H1 (cell line): ENCODE results near the gene CHST11. TPM values are rescaled to one million over a fixed set of nuclear protein-coding genes. Genes with fewer than 3 reads are reported as not detected.

Source experiments
- CTCF ChIA-PET: fragments of 300-600 bp; sonication (Branson Sonifier 250); formaldehyde crosslinking; loops from one replicate; lab custom pipeline; 2021; ENCODE audit not compliant: partially characterized antibody; lab: Charles Lee
- POLR2A ChIA-PET: fragments of 300-600 bp; sonication (Branson Sonifier 250); formaldehyde crosslinking; loops from one replicate; lab custom pipeline; 2021; ENCODE audit warnings: inconsistent platforms; ENCODE audit not compliant: partially characterized antibody; lab: Charles Lee
- DNase-seq, 2 experiments: peaks; one replicate each; pipeline versions ENCODE4 v3.0.0 to v3.0.0-alpha.2; 2010 to 2022; ENCODE audit warnings: low spot score in 2 of 2, low read depth in 1 of 2, mixed read lengths in 1 of 2
- FAIRE-seq: peaks from 2 replicates; lab custom pipeline; 2011; peaks lifted over from hg19 to GRCh38; lab: Jason Lieb, UNC
- H2AFZ ChIP-seq: 2 replicates; pipeline ENCODE4 v1.8.1; 2012; ENCODE audit warnings: low read length, inconsistent platforms
- H2AK5ac ChIP-seq: 2 replicates; pipeline ENCODE4 v1.6.1; 2013; ENCODE audit warnings: low read depth, low read length
- H2BK120ac ChIP-seq: replicated peaks from 2 replicates; pipeline ENCODE3; 2013; ENCODE audit warnings: low read depth, low read length, inconsistent platforms
- H2BK12ac ChIP-seq: 2 replicates; pipeline ENCODE4 v1.6.1; 2013; ENCODE audit warnings: low read depth, low read length
- H2BK15ac ChIP-seq: 2 replicates; pipeline ENCODE4 v1.6.1; 2013; ENCODE audit warnings: low read length
- H2BK20ac ChIP-seq: 2 replicates; pipeline ENCODE4 v1.6.1; 2013; ENCODE audit warnings: low read length
- H2BK5ac ChIP-seq: 2 replicates; pipeline ENCODE4 v1.6.1; 2013; ENCODE audit warnings: low read depth, low read length
- H3K14ac ChIP-seq: 2 replicates; pipeline ENCODE4 v1.6.1; 2013; ENCODE audit warnings: inconsistent platforms; ENCODE audit not compliant: insufficient read length
- H3K18ac ChIP-seq: 2 replicates; pipeline ENCODE4 v1.6.1; 2013; ENCODE audit warnings: low read length; ENCODE audit errors: extremely low read depth
- H3K23ac ChIP-seq: 2 replicates; pipeline ENCODE4 v1.6.1; 2013; ENCODE audit warnings: inconsistent platforms; ENCODE audit not compliant: insufficient read length
- H3K23me2 ChIP-seq: 2 replicates; pipeline ENCODE4 v1.6.1; 2013; ENCODE audit warnings: low read depth, low read length
- H3K27ac ChIP-seq: 2 replicates; pipeline ENCODE4 v1.6.1; 2011; ENCODE audit warnings: low read depth, low read length, inconsistent platforms
- H3K27me3 ChIP-seq, 4 experiments: replicated peaks in 1 of 4; 1 replicate in 1 of 4; 2 replicates in 3 of 4; pipeline versions ENCODE4 v1.6.1 to v1.8.1; 2011 to 2013; ENCODE audit warnings: low read length in 3 of 4, mild to moderate bottlenecking in 3 of 4, inconsistent platforms in 2 of 4, mixed read lengths in 2 of 4, moderate library complexity in 1 of 4; ENCODE audit not compliant: control insufficient read depth in 3 of 4, insufficient read depth in 3 of 4; ENCODE audit errors: extremely low read depth in 1 of 4
- H3K36me3 ChIP-seq, 4 experiments: 2 replicates each; pipeline versions ENCODE4 v1.6.1 to v1.8.1; 2011 to 2013; ENCODE audit warnings: mild to moderate bottlenecking in 4 of 4, low read length in 3 of 4, moderate library complexity in 2 of 4, control low read depth in 1 of 4, inconsistent platforms in 1 of 4; ENCODE audit not compliant: insufficient read depth in 4 of 4, control insufficient read depth in 2 of 4
- H3K4ac ChIP-seq: replicated peaks from 2 replicates; pipeline ENCODE3; 2013; ENCODE audit warnings: low read length, low read depth, mixed read lengths, inconsistent platforms; ENCODE audit not compliant: insufficient read length
- H3K4me1 ChIP-seq, 4 experiments: replicated peaks in 1 of 4; 1 replicate in 1 of 4; 2 replicates in 3 of 4; pipeline versions ENCODE4 v1.6.1 to v1.8.1; 2011 to 2013; ENCODE audit warnings: low read length in 3 of 4, inconsistent platforms in 2 of 4, mixed read lengths in 1 of 4; ENCODE audit not compliant: insufficient read depth in 4 of 4, control insufficient read depth in 3 of 4
- H3K4me2 ChIP-seq, 2 experiments: 2 replicates each; pipeline versions ENCODE4 v1.6.1 to v1.8.1; 2011 to 2013; ENCODE audit warnings: low read depth in 2 of 2, low read length in 2 of 2, control low read depth in 1 of 2, inconsistent platforms in 1 of 2, mild to moderate bottlenecking in 1 of 2; ENCODE audit not compliant: insufficient read depth in 1 of 2
- H3K4me3 ChIP-seq, 4 experiments: fragments of 200-600, 300-600 bp in 1 of 4; sonication (generic), shearing (Covaris generic), sonication (Bioruptor Twin) in 1 of 4; 2 replicates each; pipeline versions ENCODE4 v1.5.1 to v1.8.1; 2011 to 2016; ENCODE audit warnings: low read length in 4 of 4, low read depth in 3 of 4, control low read depth in 2 of 4, inconsistent platforms in 2 of 4, mild to moderate bottlenecking in 2 of 4, mixed read lengths in 1 of 4, moderate library complexity in 1 of 4; ENCODE audit not compliant: insufficient read depth in 2 of 4; ENCODE audit errors: extremely low read depth in 1 of 4
- H3K56ac ChIP-seq: replicated peaks from 2 replicates; pipeline ENCODE3; 2013; ENCODE audit warnings: low read depth, mild to moderate bottlenecking, mixed read lengths, low read length, inconsistent platforms; ENCODE audit not compliant: insufficient read length
- H3K79me1 ChIP-seq: 2 replicates; pipeline ENCODE4 v1.6.1; 2013; ENCODE audit warnings: low read depth, low read length, control low read depth
- H3K79me2 ChIP-seq, 2 experiments: 2 replicates each; pipeline versions ENCODE4 v1.6.1 to v1.8.1; 2012 to 2013; ENCODE audit warnings: low read length in 2 of 2, mild to moderate bottlenecking in 2 of 2, inconsistent platforms in 1 of 2; ENCODE audit not compliant: insufficient read depth in 2 of 2, control insufficient read depth in 1 of 2
- H3K9ac ChIP-seq, 4 experiments: replicated peaks in 1 of 4; 1 replicate in 1 of 4; 2 replicates in 3 of 4; pipeline versions ENCODE4 v1.6.1 to v1.8.1; 2011 to 2013; ENCODE audit warnings: low read depth in 3 of 4, low read length in 3 of 4, control low read depth in 2 of 4, mild to moderate bottlenecking in 2 of 4, moderate library complexity in 2 of 4, inconsistent platforms in 1 of 4; ENCODE audit errors: extremely low read depth in 1 of 4
- H3K9me3 ChIP-seq, 2 experiments: 2 replicates each; pipeline versions ENCODE4 v1.6.1 to v1.8.1; 2012 to 2013; ENCODE audit warnings: mild to moderate bottlenecking in 2 of 2, moderate library complexity in 2 of 2, control low read depth in 1 of 2, inconsistent platforms in 1 of 2, low read depth in 1 of 2, low read length in 1 of 2, mixed read lengths in 1 of 2; ENCODE audit not compliant: insufficient read depth in 2 of 2
- H4K20me1 ChIP-seq, 2 experiments: replicated peaks in 1 of 2; 2 replicates each; pipeline versions ENCODE3 to v1.8.1; 2011 to 2013; ENCODE audit warnings: inconsistent platforms in 2 of 2, low read length in 2 of 2, mild to moderate bottlenecking in 1 of 2; ENCODE audit not compliant: insufficient read depth in 2 of 2, control insufficient read depth in 1 of 2
- H4K5ac ChIP-seq: 2 replicates; pipeline ENCODE4 v1.6.1; 2013; ENCODE audit warnings: low read length, low read depth, mixed read lengths, inconsistent platforms; ENCODE audit not compliant: insufficient read length
- H4K8ac ChIP-seq: 2 replicates; pipeline ENCODE4 v1.8.0; 2013; ENCODE audit warnings: mild to moderate bottlenecking, moderate library complexity, low read length, inconsistent platforms; ENCODE audit not compliant: insufficient read depth; ENCODE audit errors: extremely low read depth
- H4K91ac ChIP-seq: replicated peaks from 2 replicates; pipeline ENCODE3; 2013; ENCODE audit warnings: low read length, mixed read lengths, inconsistent platforms; ENCODE audit not compliant: insufficient read length
- CEBPB ChIP-seq: IDR thresholded peaks from 2 replicates; pipeline ENCODE4 v1.6.1; 2012; ENCODE audit warnings: low read depth, low read length
- CHD1 ChIP-seq: IDR thresholded peaks from 2 replicates; pipeline ENCODE4 v1.6.1; 2012; ENCODE audit warnings: low read depth, low read length, improper control_type of control experiment
- WGBS, 2 experiments: shearing (Covaris generic) in 1 of 2; methylation state at CpG; one replicate each; pipeline versions ENCODE4 v1.1.6 to v1.1.7; 2013 to 2015; ENCODE audit warnings: low lambda C conversion rate in 2 of 2, mixed read lengths in 2 of 2, inconsistent platforms in 1 of 2, low coverage in 1 of 2, missing lambda C conversion rate in 1 of 2; ENCODE audit not compliant: insufficient replicate concordance in 2 of 2, insufficient coverage in 1 of 2, insufficient read length in 1 of 2; ENCODE audit errors: extremely low coverage in 1 of 2, missing lambda C conversion rate in 1 of 2; 5-methylcytosine and 5-hydroxymethylcytosine counted together
- polyA plus RNA-seq, 7 experiments: library from polyadenylated mRNA; depleted of rRNA in 3 of 7; stranded (reverse) in 5 of 7; unstranded in 2 of 7; fragments of >200 nt in 5 of 7; fragments of 200-250 nt in 2 of 7; gene quantifications; 1 replicate in 5 of 7; 2 replicates in 1 of 7; 4 replicates in 1 of 7; pipeline versions ENCODE4 v1.2.1 to v1.2.3, GENCODE V29; 2011 to 2013; ENCODE audit warnings: missing spikeins in 2 of 7, mixed read lengths in 2 of 7
- total RNA-seq: library from RNA; stranded (reverse); fragmentation: NEBNext Ultra II Directional; extraction: Animal tissue kit (Norgen Biotek cat#: 25700); gene quantifications from 2 replicates; pipeline ENCODE4 v1.2.1, GENCODE V29; 2021

Gene CHST11
- total and polyA plus RNA-seq, 2 of the 8 experiments (the other 6 are each of a cell fraction or from before 2014, with no cell fraction given): 14.4 to 20.8 TPM

DNA sequence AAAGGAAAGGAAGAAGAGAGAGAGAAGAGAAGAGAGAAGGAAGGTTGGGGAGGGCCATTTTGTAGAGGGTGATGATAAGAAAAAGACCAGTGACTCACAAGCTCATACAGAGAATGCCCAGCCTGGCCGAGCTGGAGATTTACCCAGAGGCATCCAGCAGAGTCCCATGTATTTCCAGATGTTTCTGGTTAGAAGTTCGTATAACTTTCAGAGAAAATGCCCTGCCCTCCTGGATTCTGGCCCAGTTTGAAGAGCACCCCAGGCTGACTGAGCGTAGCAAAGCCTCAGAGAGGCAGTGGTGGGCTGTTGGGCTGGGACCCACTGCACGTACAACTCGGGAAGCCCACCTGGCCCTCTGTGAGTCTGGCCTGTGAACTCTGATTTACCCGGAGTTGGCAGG, 279.6 kb downstream of the CHST11 start:
- 86% methylated on average over 6 of the region's 6 CpGs; no CpG with 5 or more reads in 1 of the 2 experiments for WGBS, 2 experiments
- H2BK20ac ChIP-seq: no peak overlapping the region
- H4K20me1 ChIP-seq: no peaks in the 10 kb centered on the region
- H3K56ac ChIP-seq: no peak overlapping the region
- H4K91ac ChIP-seq: no peak overlapping the region
- H3K23me2 ChIP-seq: no peaks in the 10 kb centered on the region
- no peaks in the 10 kb centered on the region for H3K79me2 ChIP-seq
- no peak overlapping the region for H2BK12ac ChIP-seq
- H3K4ac ChIP-seq: no peak overlapping the region
- H2AK5ac ChIP-seq: no peak overlapping the region
- no peaks in the 10 kb centered on the region; a peak in 1 of 8 replicates for H3K36me3 ChIP-seq
- CTCF ChIA-PET: interaction anchor here (1.0 to 1.7 kb wide), 4 partner anchors 9 to 54 kb away, joined by 3 to 6 read pairs (median 3); no protein-coding TSS in a partner anchor
- DNase-seq (no peak), FAIRE-seq (no peak)
- no peak overlapping the region for H4K8ac ChIP-seq
- no peak overlapping the region for H2BK5ac ChIP-seq
- TF ChIP-seq CHD1 (no peak), CEBPB (no peak)
- H3K4me3 ChIP-seq: no peak overlapping the region
- H3K14ac ChIP-seq: no peak overlapping the region
- H3K79me1 ChIP-seq: peaks cover 2% of the 10 kb centered on the region; the same call in 1 of the 2 replicates
- peaks cover 0 to 11% (median 6%) of the 10 kb centered on the region in 4 experiments; a peak in 6 of 7 replicates for H3K4me1 ChIP-seq
- no peak overlapping the region for H2BK15ac ChIP-seq
- no peak overlapping the region for H3K4me2 ChIP-seq
- H3K18ac ChIP-seq: no peak overlapping the region
- H3K27ac ChIP-seq: no peak overlapping the region
- no peak overlapping the region for H4K5ac ChIP-seq
- H3K27me3 ChIP-seq: no peaks in the 10 kb centered on the region
- H3K9me3 ChIP-seq: no peaks in the 10 kb centered on the region
- POLR2A ChIA-PET: interaction anchor here (1.4 kb wide), 1 partner anchor 10 kb away, joined by 3 read pairs; no protein-coding TSS in a partner anchor
- no peak overlapping the region for H3K9ac ChIP-seq
- H3K23ac ChIP-seq: no peak overlapping the region
- H2AFZ ChIP-seq: no peak overlapping the region
- H2BK120ac ChIP-seq: no peak overlapping the region
